SKM-1 treated with dmso at 0.1 percent for 144 hours (cell line): Measurements from ENCODE around the gene USP32.
"Not testable (repeated sequence)": the region's sequence is repeated elsewhere in the genome, so short reads cannot be mapped to it uniquely, and the experiment has no call there.

Experiments used
- DNase-seq: peaks from one replicate; lab custom pipeline; 2025; ENCODE audit not compliant: unreplicated experiment; lab: John Stamatoyannopoulos, UW

Gene USP32

GRCh38 chr17:60403962-60404361 is 12.0 kb upstream of the USP32 start:
- DNase-seq, result no peak

DNA sequence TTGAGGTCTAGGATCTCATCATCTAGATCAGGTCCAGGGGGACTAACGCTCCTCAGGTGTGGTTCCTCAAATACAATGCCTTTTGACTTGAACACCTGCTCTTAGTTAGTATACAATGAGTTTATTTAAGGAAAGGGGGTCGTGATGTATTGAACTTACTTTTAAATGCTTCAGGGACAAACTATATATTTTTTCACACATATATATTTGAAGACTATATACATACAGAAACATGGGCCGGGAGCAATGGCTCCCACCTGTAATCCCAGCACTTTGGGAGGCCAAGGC is 11.5 kb upstream of the USP32 start:
- DNase-seq, result no peak

- no peak for DNase-seq
These were observed 9.9 kb upstream of the USP32 start for GRCh38 chr17:60401819-60402218.

DNA sequence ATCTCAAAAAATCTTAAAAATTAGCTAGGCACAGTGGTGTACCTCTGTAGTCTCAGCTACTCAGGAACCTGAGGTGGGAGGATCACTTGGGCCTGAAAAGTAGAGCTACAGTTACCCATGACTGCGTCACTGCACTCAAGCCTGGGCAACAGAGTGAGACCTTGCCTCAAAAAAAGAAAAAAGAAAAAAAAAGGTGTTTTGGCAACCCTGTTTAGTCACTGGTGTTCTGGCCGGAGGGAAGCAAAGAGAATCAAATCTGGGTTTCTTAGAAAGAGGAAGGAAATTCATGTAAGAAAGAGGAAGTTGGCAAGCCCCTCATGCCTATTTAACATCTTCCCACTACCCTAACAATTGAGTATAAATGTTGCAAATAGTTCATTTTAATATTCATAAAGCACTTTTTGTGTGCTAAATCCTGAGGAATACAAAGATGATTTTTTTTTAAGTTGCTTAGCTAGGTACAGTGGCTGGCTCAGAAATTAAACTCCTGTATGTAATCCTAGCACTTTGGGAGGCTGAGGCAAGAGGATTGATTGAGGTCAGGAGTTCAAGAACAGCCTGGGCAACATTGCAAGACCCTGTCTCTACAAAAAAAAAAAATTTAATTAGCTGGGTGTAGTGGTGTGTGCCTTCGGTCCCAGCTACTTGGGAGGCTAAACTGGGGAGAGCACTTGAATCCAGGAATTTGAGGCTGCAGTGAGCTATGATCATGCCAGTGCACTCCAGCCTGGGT is 6.5 kb upstream of the USP32 start:
- DNase-seq, result peak; percentile 98

DNA sequence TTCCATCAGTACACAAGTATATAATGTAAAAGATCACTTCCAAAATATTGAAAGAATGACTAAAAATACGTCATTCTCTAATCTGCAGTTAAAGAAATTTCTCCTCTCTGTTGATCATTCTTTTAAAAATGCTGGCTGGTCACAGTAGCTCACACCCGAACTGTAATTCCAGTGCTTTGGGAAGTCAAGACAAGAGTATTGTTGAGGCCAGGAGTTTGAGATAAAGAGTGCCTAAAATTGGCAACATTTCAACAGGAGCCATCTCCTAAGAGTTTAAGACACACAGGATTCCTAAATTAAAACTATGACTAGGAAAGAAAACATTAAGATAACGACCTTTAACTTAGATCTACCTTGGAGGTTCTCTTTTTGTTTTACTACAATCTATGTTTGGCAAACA is 4.5 kb upstream of the USP32 start:
- DNase-seq, result no peak

GRCh38 chr17:60395508-60396065 is 3.7 kb upstream of the USP32 start:
- DNase-seq, result peak; percentile 23

- peak; percentile 71 for DNase-seq
These were observed 2.1 kb upstream of the USP32 start for GRCh38 chr17:60393840-60394723.

GRCh38 chr17:60392845-60393702 is 1.1 kb upstream of the USP32 start:
- DNase-seq, result no peak

DNA sequence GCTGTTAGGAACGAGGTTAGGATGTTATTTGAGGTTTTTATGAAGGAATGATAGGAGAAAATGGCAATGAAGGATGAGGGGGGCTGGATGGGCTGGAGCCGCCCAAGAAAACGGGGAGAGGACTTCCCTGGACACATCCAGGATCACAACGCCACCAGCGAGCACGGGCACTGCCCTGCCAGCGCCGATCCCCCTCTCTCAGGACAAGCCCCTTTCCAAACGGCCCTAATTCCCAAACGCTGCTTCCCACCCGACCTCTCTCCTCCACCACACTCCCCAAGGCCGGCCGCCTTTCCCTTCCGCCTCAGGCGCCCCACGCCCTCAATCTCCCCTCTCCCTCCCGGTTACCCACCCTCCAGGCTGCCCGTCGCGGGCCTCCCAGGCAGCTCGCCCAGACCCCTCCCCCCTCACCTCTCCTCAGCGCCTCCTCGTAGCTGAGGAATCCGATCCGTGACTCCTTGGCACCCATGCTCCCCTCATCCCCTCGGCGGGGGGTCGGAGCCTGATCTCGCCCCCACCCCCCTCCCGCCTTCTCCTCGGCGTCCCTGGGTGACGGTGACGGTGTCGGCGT is 377 bp downstream of the USP32 start:
- no peak for DNase-seq

GRCh38 chr17:60390925-60391470 is 935 bp downstream of the USP32 start:
- DNase-seq, result no peak

- peak; percentile 16 for DNase-seq
These were observed 1.7 kb downstream of the USP32 start for GRCh38 chr17:60390186-60390585.

- DNase-seq, result no peak
These were observed 3.2 kb downstream of the USP32 start for GRCh38 chr17:60388742-60389141.

DNA sequence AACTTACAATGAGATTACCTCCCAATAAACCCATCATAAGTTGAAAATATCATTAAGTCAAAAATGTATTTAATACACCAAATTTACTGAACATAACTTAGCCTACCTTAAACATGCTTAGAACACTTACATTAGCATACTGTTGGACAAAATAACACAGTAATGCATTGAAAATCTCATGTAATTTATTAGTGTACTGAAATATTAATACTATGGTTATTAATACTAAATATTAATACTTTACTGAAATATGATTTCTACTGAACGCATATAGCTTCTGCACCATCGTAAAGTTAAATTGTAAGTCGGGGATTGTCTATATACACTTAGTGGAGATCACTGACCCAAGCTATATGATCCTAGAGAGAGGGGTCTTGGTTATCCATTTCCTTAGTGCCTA is 4.3 kb downstream of the USP32 start:
- no peak for DNase-seq

DNA sequence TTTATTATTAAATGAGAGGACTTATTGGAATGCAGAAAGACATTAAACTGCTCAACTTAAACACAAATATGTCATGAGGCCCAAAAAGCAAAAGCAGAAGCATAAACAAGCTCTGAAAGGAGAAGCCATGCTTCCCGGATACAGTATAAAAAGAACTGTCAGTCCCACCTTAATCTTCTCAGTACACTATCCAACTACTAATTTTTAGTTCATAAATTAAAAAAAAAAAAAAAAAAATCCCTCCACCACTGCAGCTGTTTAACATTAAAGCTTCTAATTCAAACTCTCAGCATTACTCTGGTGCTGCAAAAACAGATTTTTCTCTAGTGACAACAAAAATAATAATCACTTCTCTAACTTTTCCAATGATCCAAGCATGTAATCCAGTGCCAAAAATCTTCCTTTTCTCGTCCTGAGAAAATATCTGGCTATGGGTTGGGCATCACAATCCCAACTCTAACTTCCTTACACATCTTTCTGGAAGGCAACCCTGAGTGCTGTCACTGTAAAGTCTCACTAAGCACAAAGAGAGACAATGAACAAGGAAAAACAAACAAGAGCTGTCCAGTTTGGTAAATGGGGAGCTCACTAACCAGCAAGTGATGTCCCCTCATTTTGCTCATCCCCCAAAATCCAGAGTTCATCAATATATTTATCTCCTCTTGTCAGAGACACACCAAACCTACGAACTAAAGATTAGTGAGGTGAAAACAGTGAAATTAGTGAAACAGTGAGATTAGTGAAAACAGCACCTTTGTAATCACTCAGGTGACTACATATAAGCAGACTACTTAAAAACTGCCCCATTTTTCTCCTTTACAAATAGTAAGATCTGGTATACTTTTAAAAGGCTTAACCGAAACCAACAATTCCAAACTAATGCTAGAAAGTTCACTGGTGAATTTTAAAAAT is 5.5 kb downstream of the USP32 start:
- DNase-seq, result no peak

- not testable (repeated sequence) for DNase-seq
These were observed 7.0 kb downstream of the USP32 start for GRCh38 chr17:60384921-60385320.

GRCh38 chr17:60383379-60383778 is 8.6 kb downstream of the USP32 start:
- DNase-seq, result no peak

GRCh38 chr17:60381958-60382357 is 10.0 kb downstream of the USP32 start:
- DNase-seq, result no peak

- not testable (repeated sequence) for DNase-seq
These were observed 12.5 kb downstream of the USP32 start for GRCh38 chr17:60379461-60379860.

- DNase-seq, result not testable (repeated sequence)
These were observed 13.7 kb downstream of the USP32 start for GRCh38 chr17:60378187-60378586.
